ENCODE data around the gene UPK3BL1.
"Not testable (repeated sequence)": the region's sequence is repeated elsewhere in the genome, so short reads cannot be mapped to it uniquely, and the experiment has no call there.

Gene UPK3BL1

DNA sequence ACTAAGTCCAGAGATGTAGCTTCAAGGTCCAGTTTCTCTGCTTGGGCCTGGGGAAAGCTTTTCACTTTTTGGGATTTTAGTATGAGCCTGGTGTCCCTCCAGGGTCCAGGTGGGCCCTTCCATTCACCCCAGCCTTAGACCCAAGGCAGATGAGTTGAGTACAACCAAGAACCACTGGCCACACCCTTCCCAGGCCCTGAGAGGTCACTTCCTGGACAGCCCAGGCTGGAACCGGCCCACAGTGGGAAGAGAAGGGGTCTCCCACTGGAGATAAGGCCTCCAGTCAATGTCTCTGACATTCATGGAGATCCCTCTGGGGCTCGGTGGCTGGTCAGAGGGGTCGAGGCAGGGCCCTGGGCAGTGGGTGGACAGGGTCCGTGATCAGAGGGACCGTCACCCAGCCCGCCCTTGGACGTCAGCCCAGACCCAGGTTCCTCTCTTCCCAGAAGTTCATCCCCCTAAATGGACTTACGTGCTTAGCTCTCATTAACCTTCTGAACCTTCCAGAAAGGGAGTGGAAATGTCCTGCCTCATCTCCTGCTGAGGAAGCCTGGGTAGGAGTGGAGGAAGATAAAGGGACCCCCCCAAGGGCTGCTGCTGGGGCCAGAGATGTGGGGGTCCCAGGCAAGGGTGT is 15.2 kb downstream of the UPK3BL1 start:
- not testable (repeated sequence) for DNase-seq

DNA sequence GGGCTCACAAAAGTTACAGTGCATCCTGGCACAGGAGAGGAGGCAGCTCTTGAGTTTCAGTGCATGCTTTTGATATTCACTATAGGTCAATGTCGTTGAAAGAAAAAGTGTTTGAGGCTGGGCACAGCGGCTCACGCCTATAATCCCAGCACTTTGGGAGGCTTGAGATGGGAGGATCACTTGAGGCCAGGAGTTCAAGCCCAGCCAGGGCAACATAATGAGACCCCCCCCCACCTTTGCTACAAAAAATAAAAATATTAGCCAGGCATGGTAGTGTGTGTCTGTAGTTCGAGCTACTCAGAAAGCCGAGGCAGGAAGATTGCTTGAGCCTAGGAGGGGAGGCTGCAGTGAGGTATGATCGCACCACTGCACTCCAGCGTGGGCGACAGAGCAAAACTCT is 24.5 kb downstream of the UPK3BL1 start:
- DNase-seq: not testable (repeated sequence)

DNA sequence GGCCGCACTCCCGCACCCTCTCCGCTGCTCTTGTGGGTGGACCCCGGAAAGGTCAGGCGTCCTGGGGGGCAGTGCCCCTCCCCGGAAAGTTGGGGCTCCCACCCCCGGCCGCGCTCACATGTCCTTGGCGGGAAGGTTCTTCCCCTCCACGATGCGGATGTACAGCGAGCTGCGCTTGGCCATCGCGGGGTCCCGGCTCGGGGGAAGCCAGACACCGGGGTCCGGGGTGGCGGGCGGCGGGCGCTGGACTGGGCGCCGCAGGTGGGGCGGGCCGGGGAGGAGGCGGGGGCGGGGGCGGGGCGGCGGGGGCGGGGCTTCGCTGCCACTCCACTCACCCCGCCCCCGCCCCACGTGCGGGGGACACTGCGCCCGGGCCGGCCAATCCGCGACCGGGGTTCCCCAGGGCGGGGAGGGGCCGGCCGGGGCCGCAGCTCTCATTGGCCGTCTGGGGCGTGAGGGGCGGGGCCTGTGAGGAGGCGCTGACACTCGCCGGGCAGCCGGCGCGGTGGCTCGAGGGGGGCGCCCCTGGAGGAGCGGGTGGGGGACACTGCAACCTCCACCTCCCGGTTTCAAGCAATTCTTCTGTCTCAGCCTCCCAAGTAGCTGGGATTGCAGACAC is 26.0 kb downstream of the UPK3BL1 start, which contains the start of gene RASA4:
RASA4 (minus strand) TSS at position 250 of the 619 bp plus-strand sequence; CDS start at position 183, 67 bp downstream.
- not testable (repeated sequence) for DNase-seq

DNA sequence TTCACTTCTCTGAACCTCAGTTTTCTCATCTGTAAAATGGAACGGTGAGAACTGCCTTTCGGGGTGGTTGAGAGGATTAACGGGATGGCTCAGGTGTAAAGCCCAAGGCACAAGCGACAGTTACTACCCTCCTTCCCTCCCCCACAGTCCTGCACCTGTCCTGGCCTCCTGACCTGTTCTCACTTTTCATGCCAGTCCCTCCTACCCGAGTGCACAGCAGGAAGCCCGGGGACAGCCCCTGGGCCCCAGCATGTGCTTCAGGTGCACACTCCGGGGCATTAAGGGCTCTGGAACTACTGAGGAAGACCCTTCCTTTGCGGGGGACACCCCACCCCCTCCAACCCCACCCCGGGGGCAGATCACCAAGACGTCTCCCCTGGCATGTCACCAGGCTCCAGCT is 26.7 kb downstream of the UPK3BL1 start:
- not testable (repeated sequence) for DNase-seq

DNA sequence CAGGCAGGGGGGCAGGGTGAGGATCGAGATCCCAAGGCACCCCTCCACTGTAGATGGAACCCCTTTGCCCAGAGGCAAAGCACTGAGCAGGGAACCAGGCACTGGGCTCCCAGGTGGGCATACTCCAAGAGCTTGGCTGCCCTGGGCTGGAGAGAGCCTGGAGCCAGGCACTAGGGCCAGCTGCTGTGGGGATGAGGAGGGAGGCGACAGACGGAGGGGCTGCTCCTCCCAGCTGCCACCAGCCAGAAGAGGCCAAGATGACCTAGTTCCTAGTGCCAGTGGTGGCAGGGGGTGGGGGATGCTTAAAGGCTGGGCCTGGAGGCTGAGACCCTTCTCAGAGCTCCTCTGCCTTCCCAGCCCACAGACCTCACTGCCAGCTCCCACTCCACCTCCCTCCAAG is 27.7 kb downstream of the UPK3BL1 start:
- DNase-seq: not testable (repeated sequence)

DNA sequence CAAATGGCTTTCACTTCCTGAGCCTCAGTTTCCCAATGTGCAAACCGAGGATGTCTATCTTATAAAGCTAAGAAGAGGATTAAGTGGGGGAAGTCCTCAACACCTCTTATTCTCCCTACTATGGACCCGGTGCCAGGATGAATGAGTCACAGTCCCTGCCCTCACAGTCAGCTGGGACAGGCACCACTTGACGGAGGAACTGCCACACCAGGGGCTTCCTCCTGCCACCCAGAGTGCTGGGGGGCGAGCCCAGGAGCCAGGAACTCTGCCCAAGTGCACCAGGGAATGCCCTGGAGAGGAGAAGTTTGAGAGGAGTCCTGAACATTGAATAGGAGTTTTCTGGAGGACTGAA is 28.3 kb downstream of the UPK3BL1 start:
- not testable (repeated sequence) for DNase-seq

DNA sequence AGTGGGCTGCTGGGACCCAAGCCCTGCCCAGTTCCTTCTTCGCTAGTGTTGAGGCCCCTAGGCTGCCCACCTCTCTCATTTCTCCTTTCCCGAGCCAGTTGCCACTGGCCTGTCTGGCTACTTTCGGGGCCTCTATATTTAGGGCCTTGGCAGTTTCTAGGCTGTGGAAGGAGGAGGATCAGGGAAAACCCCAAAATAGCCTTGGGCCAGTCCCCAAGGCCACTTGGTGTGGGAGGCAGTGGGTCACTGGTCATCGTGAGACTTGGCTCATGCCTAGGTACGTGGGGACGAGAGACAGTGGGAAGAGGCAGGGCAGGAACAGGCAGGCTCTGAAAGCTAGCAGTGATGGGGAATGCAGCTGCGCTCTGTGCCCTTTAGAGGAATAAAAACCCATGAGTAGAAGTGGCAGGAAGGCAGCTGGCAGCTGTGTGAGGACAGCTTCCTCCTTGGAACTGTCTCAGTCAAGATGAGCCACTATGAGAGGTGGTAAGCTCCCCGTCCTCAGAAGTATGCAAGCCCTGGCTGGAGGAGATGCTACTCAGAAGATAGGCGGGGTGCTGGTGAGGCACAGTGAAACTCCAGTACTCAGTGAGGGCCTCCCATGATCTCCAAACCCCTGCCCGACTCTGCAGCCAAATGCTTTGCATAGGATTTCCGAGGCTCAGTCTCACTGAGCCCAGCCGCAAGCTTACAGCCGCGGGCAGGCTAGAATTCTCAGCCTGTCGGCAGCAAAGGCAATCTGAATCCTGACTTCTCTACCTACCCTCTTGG is 28.8 kb downstream of the UPK3BL1 start:
- DNase-seq: not testable (repeated sequence)

DNA sequence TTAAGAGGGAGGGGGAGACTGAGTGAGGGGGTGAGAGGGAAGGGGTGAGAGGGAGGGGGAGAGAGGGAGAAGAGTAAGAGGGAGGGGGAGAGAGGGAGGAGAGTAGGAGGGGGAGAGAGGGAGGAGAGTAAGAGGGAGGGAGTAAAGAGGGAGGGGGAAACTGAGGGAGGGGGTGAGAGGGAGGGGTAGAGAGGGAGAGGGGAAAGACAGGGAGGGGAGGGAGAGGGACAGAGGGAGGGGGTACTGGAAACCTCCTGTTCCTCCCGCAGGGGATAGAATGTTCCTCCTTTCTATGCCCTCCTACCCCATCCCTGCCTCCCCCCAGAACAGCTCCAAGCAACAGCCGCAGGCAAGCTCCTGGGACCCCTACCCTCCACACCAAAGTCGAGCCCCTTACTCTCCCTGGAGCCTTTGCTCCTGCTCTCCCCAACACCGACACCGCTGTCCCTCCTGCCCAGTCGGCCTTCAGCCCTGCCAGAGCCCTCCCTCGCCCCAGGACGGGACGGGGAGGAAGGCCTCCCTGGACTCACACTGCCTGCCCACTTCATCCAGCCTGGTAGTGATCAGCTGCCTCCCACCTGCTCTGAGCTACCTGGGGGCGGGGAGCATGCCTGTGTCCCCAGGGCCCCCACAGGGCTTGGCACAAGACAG is 30.8 kb downstream of the UPK3BL1 start:
- not testable (repeated sequence) for DNase-seq

DNA sequence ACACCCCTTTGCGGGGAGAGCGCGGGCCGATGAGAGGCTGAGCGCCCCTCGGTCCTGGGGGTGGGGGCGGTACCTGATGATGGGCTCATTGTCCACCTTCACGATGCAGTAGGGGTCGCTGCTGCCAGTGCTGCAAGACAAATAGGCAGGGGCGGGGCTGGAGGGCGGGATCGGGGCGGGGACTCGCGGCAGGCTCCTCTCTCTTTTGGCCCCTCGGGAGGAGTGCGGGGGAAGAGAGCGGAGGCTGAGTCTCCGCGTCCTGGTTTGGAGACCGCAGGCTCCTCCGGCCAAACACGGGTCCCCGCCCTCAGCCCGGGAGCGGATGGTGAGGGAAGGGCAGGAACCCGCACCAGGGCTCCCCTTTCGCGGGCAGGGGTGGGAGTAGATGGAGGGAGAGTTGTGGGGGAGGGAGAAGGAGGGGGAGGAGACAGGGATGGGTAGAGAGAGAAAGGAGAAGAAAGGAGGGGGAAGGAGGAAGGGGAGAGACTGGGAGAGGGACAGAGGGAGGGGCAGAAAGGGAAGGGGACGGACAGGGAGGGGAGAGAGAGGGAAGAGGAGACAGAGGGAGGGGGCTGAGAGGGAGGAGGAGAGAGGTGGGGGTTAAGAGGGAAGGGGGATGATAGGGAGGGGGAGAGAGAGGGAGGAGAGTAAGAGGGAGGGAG is 31.4 kb downstream of the UPK3BL1 start:
- DNase-seq: not testable (repeated sequence)

DNA sequence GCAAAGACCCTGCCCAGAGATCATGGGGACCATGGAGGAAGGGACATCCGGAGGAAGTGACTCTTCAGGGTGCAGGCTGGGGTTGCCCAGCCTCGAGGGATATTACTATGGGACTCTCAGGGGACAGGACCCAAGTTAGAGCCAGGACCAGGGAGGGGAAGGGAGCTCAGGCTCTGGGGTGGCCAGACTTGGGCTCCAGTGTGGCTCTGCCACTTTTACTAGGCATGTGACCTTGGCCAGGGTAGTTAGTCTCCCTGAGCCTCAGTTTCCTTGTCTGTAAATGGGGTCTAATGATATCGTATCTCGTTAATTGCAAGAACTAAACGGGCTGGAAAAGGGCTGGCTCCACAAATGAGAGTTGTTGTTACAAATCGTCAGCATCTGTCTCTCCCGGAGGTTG is 32.1 kb downstream of the UPK3BL1 start:
- not testable (repeated sequence) for DNase-seq

DNA sequence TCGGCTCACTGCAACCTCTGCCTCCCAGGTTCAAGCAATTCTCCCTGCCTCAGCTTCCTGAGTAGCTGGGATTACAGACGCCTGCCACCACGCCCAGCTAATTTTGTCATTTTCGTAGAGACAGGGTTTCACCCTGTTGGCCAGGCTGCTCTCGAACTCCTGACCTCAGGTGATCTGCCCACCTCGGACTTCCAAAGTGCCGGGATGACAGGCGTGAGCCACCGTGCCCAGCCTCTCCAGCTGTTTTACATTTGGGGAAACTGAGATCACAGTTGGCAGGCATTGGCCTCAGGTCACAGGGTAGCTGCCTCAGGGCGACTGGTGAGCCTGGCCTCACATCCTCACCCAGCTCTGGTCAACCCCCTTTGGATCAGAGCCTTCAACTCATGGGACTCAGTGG is 32.9 kb downstream of the UPK3BL1 start:
- DNase-seq: not testable (repeated sequence)

DNA sequence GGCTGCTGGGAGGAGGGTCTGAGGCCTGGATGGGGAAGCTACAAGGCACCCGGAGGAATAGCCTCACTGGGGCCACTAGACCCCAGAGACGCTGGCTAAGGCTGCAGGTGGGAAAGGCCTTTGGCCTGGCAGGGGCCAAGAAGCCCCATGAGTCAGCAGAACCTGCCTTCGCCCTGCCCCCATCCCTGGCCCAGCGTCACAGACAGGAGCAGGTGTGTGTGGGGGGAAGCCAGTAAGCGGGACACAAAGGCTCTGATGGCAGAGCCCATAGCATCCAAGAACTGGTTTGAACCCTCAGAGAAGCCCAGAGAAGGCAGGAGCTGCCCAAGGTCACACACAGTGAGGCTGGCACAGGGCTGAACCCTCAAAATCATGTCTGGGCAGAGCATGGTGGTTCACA is 35.7 kb downstream of the UPK3BL1 start:
- not testable (repeated sequence) for DNase-seq

DNA sequence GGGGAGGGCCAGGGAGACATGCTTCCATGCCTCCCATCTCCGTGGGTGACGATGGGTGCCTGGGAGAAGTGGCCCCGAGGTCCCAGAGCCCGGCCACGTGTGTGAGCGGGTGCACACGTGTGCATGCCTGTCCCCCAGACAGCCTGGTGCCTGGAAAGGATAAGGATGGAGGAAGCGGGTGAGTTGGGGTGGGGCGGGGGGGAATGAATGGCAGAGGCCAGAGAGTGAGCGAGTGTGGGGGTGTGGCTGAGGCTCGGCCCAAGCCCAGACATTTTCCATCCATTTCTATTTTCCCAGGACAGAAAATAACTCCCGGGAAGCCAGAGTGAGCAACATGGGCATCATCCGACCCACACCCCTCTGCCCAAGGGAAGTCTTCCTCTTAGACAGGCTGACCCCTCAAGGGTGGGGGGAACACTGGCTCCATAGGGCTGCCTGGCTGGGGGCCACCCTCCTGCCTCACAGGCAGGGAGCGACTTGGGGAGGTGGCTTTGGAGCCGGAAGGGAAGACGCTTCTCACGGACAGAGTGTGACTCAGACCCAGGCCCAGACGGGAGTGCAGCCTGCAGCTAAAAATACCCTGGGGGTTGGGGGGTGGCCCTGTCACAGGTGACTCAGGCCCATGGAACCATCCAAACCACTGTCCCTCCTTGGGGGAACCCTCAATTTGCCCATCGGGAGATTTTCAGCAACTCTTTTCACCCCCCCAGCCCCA is 38.0 kb downstream of the UPK3BL1 start:
- DNase-seq: not testable (repeated sequence)

DNA sequence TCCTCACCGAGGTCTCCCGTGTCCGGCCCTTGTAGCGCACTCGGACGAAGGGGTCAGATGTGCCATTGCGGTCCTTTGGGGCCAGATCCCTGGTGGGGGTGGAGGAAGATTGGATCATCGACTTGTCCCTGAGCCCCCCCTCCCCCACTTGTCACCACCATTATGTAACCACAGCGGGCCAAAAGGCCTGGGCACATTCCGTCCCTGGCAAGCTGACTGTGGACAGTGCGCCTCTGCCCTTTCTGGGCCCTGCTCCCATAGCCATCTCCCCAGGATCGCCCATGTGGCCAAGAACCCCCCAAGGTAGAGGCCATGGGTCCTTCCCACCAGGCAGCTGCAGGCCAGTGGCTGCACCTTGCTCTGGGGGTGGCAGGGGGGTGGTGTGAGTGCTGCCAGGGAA is 40.3 kb downstream of the UPK3BL1 start:
- DNase-seq: not testable (repeated sequence)

DNA sequence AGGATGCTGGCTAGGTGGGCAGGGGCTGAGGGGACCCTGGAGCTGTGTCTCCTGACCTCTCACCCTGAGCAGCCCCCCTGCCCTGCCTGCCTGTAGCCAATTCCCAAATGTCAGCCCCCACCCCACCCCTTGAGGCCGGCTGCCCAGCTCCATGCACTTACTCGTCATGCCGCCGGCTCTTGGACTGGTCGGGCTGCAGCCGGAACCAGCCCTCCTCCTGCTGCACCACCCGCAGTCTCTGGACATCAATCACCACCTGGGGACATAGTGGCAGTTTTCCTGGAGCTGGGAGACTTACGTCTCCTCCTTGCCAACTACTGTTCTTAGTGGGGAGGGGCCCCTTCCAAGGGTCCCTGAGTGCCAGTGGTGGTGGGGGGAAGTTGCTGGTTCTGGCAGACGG is 42.9 kb downstream of the UPK3BL1 start:
- not testable (repeated sequence) for DNase-seq

DNA sequence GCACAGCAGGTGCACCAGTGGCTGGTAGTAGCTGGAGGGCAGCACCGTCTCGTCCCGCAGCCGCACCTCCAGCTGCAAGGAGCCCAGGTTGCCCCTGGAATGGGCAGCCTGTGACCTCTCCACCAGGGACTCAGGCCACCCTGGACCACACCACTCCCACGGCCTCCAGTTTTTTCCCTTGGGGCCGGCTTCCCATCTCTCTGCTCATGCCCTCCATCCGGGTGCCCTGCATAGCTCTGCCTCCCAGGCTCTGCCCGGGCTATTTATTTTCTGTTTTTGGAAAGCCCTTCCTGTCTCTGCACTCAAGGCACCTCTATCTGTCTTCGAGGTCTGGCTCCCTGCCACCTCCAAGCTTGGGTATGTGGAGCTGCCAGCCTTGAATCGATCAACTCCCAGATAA is 46.6 kb downstream of the UPK3BL1 start:
- not testable (repeated sequence) for DNase-seq

DNA sequence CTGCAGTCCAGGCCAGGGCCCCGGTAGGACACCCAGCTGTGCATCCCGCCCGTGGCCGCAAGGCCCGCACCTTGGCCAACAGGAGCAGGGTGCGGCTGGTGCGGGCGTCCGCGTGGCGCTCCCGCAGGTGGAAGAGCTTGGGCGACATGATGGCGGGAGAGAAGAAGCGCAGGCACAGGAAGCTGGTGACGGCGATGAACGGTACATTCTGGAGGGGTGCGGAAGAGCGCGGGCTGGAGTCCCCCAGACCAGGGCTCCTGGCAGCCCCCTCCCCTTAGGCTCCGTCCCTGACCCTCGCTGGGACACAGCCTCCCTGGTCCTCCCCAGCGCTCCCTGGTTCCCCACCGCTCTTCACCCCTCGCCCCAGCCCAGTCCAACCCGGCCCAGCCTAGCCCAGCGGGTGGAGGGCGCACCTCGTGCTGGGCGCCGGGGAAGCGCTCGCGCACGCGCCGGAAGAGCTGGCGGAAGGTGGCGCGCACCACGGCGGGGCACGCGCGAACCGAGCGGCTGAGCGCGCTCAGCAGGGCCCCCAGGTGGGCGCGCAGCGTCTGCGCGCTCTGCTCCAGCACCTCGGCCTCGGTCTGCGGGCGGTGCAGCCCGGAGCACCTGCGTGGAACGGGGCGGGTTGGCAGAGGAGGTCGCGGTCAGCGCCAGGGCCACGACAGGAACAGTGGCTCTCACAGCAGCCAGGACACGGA is 48.8 kb downstream of the UPK3BL1 start:
- not testable (repeated sequence) for DNase-seq

DNA sequence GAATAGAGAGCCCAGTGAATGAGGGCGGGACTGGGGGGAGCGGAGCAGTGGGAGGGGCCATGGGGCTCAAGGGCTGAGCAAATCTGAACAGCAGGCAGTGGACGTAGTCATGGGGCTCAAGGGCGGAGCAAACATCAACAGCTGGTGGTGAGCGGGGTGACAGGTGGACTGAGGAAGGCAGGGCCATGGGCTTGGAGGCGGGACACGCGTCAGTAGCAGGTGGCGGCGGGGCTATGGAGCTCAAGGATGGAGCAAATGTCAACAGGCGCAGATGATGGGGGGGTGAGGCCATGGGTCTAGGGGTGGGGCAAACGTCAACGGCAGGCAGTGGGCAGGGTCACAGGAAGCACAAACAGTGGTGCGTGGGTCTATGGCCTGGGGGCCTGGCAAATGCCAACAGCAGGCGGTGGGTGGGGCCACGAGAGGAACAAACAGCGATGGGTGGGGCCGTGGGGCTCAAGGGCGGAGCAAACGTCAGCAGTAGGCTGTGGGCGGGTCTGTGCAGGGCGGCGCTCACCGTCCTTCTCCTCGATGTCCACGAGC is 50.0 kb downstream of the UPK3BL1 start:
- DNase-seq: not testable (repeated sequence)

DNA sequence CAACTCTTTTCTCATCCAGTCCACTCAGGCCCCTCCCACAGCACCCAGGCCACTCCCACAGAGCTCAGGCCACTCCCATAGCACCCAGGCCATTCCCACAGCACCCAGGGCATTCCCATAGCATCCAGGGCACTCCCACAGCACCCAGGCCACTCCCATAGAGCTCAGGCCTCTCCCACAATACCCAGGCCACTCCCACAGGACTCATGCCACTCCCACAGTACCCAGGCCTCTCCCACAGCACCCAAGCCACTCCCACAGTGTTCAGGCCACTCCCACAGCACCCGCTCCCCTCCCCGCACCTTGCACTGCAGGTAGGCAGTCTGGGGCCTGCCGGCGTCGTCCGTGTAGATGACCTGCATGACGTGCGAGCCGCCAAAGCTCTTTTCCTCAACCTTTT is 52.7 kb downstream of the UPK3BL1 start:
- DNase-seq: not testable (repeated sequence)
